Ishikawa (cell line): ENCODE results near the gene CEACAM19.

Source experiments
- CEBPB ChIP-seq: IDR thresholded peaks from 2 replicates; pipeline ENCODE4 v1.6.1; 2012
- CREB1 ChIP-seq: IDR thresholded peaks from 2 replicates; pipeline ENCODE4 v1.6.1; 2012; ENCODE audit warnings: low read depth
- MAX ChIP-seq: IDR thresholded peaks from 2 replicates; pipeline ENCODE4 v1.6.1; 2012
- NFIC ChIP-seq: IDR thresholded peaks from 2 replicates; pipeline ENCODE4 v1.6.1; 2012
- REST ChIP-seq: IDR thresholded peaks from 2 replicates; pipeline ENCODE4 v1.6.1; 2012; ENCODE audit warnings: low read depth, mild to moderate bottlenecking
- TCF12 ChIP-seq: IDR thresholded peaks from 2 replicates; pipeline ENCODE4 v1.6.1; 2012; ENCODE audit warnings: low read depth
- TEAD4 ChIP-seq: IDR thresholded peaks from 2 replicates; pipeline ENCODE4 v1.6.1; 2012
- USF1 ChIP-seq: IDR thresholded peaks from 2 replicates; pipeline ENCODE4 v1.6.1; 2012
- YY1 ChIP-seq: IDR thresholded peaks from 2 replicates; pipeline ENCODE4 v1.6.1; 2012; ENCODE audit warnings: low read depth

GRCh38 chr19:44696939-44697669 is 25.8 kb downstream of the CEACAM19 start:
- TF ChIP-seq CEBPB (no peak), REST (no peak), NFIC (no peak), TCF12 (no peak), YY1 (no peak), MAX (no peak), CREB1 (no peak), TEAD4 (no peak), USF1 (no peak)
